K562 (cell line): Measurements from ENCODE around the gene CDH5. TPM values are rescaled to one million over a fixed set of nuclear protein-coding genes. Genes with fewer than 3 reads are reported as not detected.

Source experiments
- ATAC-seq: fragments of 200-7000 bp; cut with Tn5 transposase; 3 replicates; pipeline ENCODE4 v1.9.1; 2020; ENCODE audit warnings: moderate library complexity
- BruUV-seq: library from RNA; stranded (reverse); fragments of 400-500 nt; replicated peaks from 2 replicates; lab custom pipeline; 2021; lab: Mats Ljungman, UMichigan
- CTCF ChIA-PET: fragments of 300-600 bp; formaldehyde crosslinking; extraction: SDS; loops from one replicate; lab custom pipeline; 2021; ENCODE audit warnings: low intra/inter-chr PET ratio; lab: Yijun Ruan, JAX
- POLR2A ChIA-PET: fragments of 300-600, 350-650 bp; sonication (Branson Sonifier 250); formaldehyde crosslinking; extraction: SDS; loops from one replicate; lab custom pipeline; 2021; ENCODE audit warnings: antibody characterized with exemption, inconsistent platforms; lab: Yijun Ruan, JAX
- DNase-seq, 4 experiments: peaks; one replicate each; pipeline versions ENCODE4 v3.0.0 to v3.0.0-alpha.2; 2011 to 2018; ENCODE audit warnings: low spot score in 3 of 4, mixed read lengths in 3 of 4; ENCODE audit errors: extremely low read depth in 1 of 4
- FAIRE-seq: peaks from 2 replicates; lab custom pipeline; 2011; peaks lifted over from hg19 to GRCh38; lab: Jason Lieb, UNC
- H2AFZ ChIP-seq: 2 replicates; pipeline ENCODE4 v1.6.0; 2011; ENCODE audit warnings: low read depth, low read length, control low read depth, inconsistent platforms
- H3K27ac ChIP-seq: fragments of 200-600 bp; 3 replicates; pipeline ENCODE4 v1.8.0; 2011; ENCODE audit warnings: low read depth, mild to moderate bottlenecking, control low read depth, inconsistent platforms, low read length, moderate library complexity, mixed read lengths; ENCODE audit errors: extremely low read depth
- H3K27me3 ChIP-seq, 2 experiments: fragments of 300-600 bp in 1 of 2; 2 replicates in 1 of 2; 3 replicates in 1 of 2; pipeline versions ENCODE4 v1.6.0 to v1.8.0; 2011; ENCODE audit warnings: inconsistent platforms in 2 of 2, low read length in 2 of 2, mild to moderate bottlenecking in 1 of 2, mixed read lengths in 1 of 2, moderate library complexity in 1 of 2; ENCODE audit not compliant: control insufficient read depth in 2 of 2, insufficient read depth in 2 of 2
- H3K36me3 ChIP-seq: fragments of 300-600 bp; 3 replicates; pipeline ENCODE4 v1.8.0; 2011; ENCODE audit warnings: mild to moderate bottlenecking, low read length, inconsistent platforms; ENCODE audit not compliant: control insufficient read depth, insufficient read depth
- H3K4me1 ChIP-seq, 2 experiments: fragments of 200-600 bp in 1 of 2; replicated peaks in 1 of 2; 2 replicates in 1 of 2; 3 replicates in 1 of 2; pipeline versions ENCODE4 v1.5.1 to v1.8.0; 2011; ENCODE audit warnings: inconsistent platforms in 2 of 2, low read length in 2 of 2, mild to moderate bottlenecking in 1 of 2, mixed read lengths in 1 of 2, moderate library complexity in 1 of 2; ENCODE audit not compliant: control insufficient read depth in 2 of 2, insufficient read depth in 2 of 2
- H3K4me2 ChIP-seq: 2 replicates; pipeline ENCODE4 v1.6.1; 2011; ENCODE audit warnings: low read length, control low read depth, inconsistent platforms, mixed read lengths; ENCODE audit not compliant: insufficient read depth
- H3K4me3 ChIP-seq: fragments of 200-600 bp; sonication (generic), shearing (Covaris generic); 2 replicates; pipeline ENCODE4 v1.5.1; 2016; ENCODE audit warnings: control low read depth, inconsistent platforms
- H3K79me2 ChIP-seq: fragments of 200-600 bp; 3 replicates; pipeline ENCODE4 v1.8.0; 2011; ENCODE audit warnings: low read length, inconsistent platforms; ENCODE audit not compliant: control insufficient read depth, insufficient read depth
- H3K9ac ChIP-seq, 2 experiments: 2 replicates each; pipeline versions ENCODE4 v1.6.0 to v1.6.1; 2011; ENCODE audit warnings: low read depth in 2 of 2, low read length in 2 of 2, control low read depth in 1 of 2, inconsistent platforms in 1 of 2, mild to moderate bottlenecking in 1 of 2, mixed read lengths in 1 of 2; ENCODE audit not compliant: insufficient read depth in 1 of 2
- H3K9me1 ChIP-seq: one replicate; pipeline ENCODE4 v1.6.0; 2011; ENCODE audit warnings: inconsistent platforms, mild to moderate bottlenecking, low read length, moderate library complexity; ENCODE audit not compliant: control insufficient read depth, insufficient read depth
- H3K9me3 ChIP-seq: replicated peaks from 2 replicates; pipeline ENCODE4 v1.5.1; 2011; ENCODE audit warnings: low read depth, low read length, inconsistent platforms; ENCODE audit not compliant: control insufficient read depth, insufficient read depth
- H4K20me1 ChIP-seq: replicated peaks from 2 replicates; pipeline ENCODE4 v1.6.1; 2011; ENCODE audit warnings: low read length, inconsistent platforms, mixed read lengths; ENCODE audit not compliant: control insufficient read depth, insufficient read depth
- CBFA2T3 ChIP-seq: fragments of 450-650 bp; IDR thresholded peaks from 2 replicates; pipeline ENCODE4 v1.6.1; 2017
- NR2C1 ChIP-seq, 2 experiments: fragments of 450-650 bp; IDR thresholded peaks; 2 replicates each; pipeline ENCODE4 v1.6.1; 2017; ENCODE audit warnings: mild to moderate bottlenecking in 2 of 2, antibody characterized with exemption in 1 of 2, inconsistent platforms in 1 of 2, missing compliant biosample characterization in 1 of 2, missing genetic modification characterization in 1 of 2
- TAL1 ChIP-seq: fragments of 450-650 bp; IDR thresholded peaks from 2 replicates; pipeline ENCODE4 v1.6.1; 2016; ENCODE audit warnings: mild to moderate bottlenecking
- ZNF707 ChIP-seq: fragments of 250-450 bp; sonication (Bioruptor Pico); conservative IDR thresholded peaks from 2 replicates; pipeline ENCODE4 v1.8.0; 2022; ENCODE audit warnings: inconsistent platforms, mild to moderate bottlenecking, moderate library complexity
- WGBS: fragments of 100-300 bp; shearing (Covaris generic); methylation state at CpG from one replicate; pipeline ENCODE4 v1.1.6; 2016; ENCODE audit warnings: low coverage, mixed read lengths; ENCODE audit not compliant: insufficient coverage; ENCODE audit errors: missing lambda C conversion rate; 5-methylcytosine and 5-hydroxymethylcytosine counted together
- in situ Hi-C: fragments of 300-500 bp; cut with MboI; formaldehyde crosslinking; loops from 4 replicates; pipeline ENCODE4 v1.15.0; 2018; ENCODE audit warnings: inconsistent platforms, mixed read lengths
- intact Hi-C: fragments of 100-400 bp; cut with micrococcal nuclease; formaldehyde crosslinking; loops from 2 replicates; pipeline ENCODE4 v1.14.2; 2022
- polyA plus RNA-seq, 8 experiments: library from polyadenylated mRNA; depleted of rRNA in 4 of 8; stranded (reverse) in 5 of 8; unstranded in 3 of 8; fragments of >200 nt; fragmentation: Nextera tagmentation in 2 of 8; fragmentation: Illumina TruSeq in 1 of 8; extraction: Ambion mirVana in 2 of 8; extraction: Trizol in 1 of 8; gene quantifications; 2 replicates each; pipeline versions ENCODE4 v1.2.1 to v1.2.3, GENCODE V29; 2011 to 2014; ENCODE audit warnings: inconsistent platforms in 1 of 8, missing spikeins in 1 of 8
- total RNA-seq, 7 experiments: library from RNA; depleted of rRNA in 6 of 7; stranded (reverse); fragments of >200 nt in 6 of 7; fragmentation: Illumina TruSeq in 2 of 7; extraction: Trizol in 2 of 7; gene quantifications; 2 replicates each; pipeline versions ENCODE4 v1.2.1 to v1.2.3, GENCODE V29; 2011 to 2021; ENCODE audit warnings: low replicate concordance in 1 of 7

The CDH5 gene
- total and polyA plus RNA-seq, 9 of the 15 experiments (the other 6 are each of a cell fraction or from before 2014, with no cell fraction given), result not detected

GRCh38 chr16:66370786-66371684, 4.5 kb downstream of the CDH5 start:
- no peak overlapping the region for H3K27ac ChIP-seq
- BruUV-seq, result no TSS peak

GRCh38 chr16:66372078-66372897, 5.8 kb downstream of the CDH5 start:
- H3K79me2 ChIP-seq, result no peaks in the 10 kb centered on the region
- TF ChIP-seq ZNF707, result no peak
- TF ChIP-seq CBFA2T3, result no peak
- 1% methylated on average over 15 of the region's 15 CpGs for WGBS

More at GRCh38 chr16:66370786-66371684, 4.5 kb downstream of the CDH5 start:
- ATAC-seq, result no peak
- Histone ChIP-seq H3K27me3 (peaks cover 4 to 11% of the 10 kb centered on the region in 2 experiments; a peak in 2 of 5 replicates), H3K36me3 (no peaks in the 10 kb centered on the region), H3K4me2 (no peak overlapping the region), H3K9me3 (no peaks in the 10 kb centered on the region), H3K4me3 (no peak overlapping the region), H3K4me1 (no peaks in the 10 kb centered on the region; a peak in 1 of 5 replicates), H3K79me2 (no peaks in the 10 kb centered on the region), H3K9ac (no peak overlapping the region; a peak in 1 of 4 replicates), H2AFZ (no peak overlapping the region), H3K9me1 (no peaks in the 10 kb centered on the region), H4K20me1 (no peaks in the 10 kb centered on the region)
- no peak for FAIRE-seq
- CTCF ChIA-PET, result no interaction called here
- intact Hi-C loops (no loop called here), in situ Hi-C loops (no loop called here)
- WGBS, result 3% methylated on average over 9 of the region's 9 CpGs
- POLR2A ChIA-PET, result interaction anchor here (1.2 kb wide), 1 partner anchor 19 kb away, joined by 6 read pairs; no protein-coding TSS in a partner anchor
- no peak for DNase-seq
- TF ChIP-seq TAL1 (no peak), NR2C1 (IDR thresholded peaks at IDR 0.05) (no peak), NR2C1 (tag; IDR thresholded peaks at IDR 0.05) (no peak)

More at GRCh38 chr16:66372078-66372897, 5.8 kb downstream of the CDH5 start:
- Histone ChIP-seq H3K27ac (no peak overlapping the region), H3K9me3 (no peaks in the 10 kb centered on the region), H3K27me3 (peaks cover 4 to 11% of the 10 kb centered on the region in 2 experiments; a peak in 2 of 5 replicates), H2AFZ (no peak overlapping the region), H3K4me2 (no peak overlapping the region), H3K4me1 (no peaks in the 10 kb centered on the region; a peak in 1 of 5 replicates), H3K36me3 (no peaks in the 10 kb centered on the region), H3K9ac (no peak overlapping the region), H3K9me1 (no peaks in the 10 kb centered on the region), H3K4me3 (no peak overlapping the region), H4K20me1 (no peaks in the 10 kb centered on the region)
- no TSS peak for BruUV-seq
- ATAC-seq, result no peak
- no peak for DNase-seq
- in situ Hi-C loops (no loop called here), intact Hi-C loops (no loop called here)
- POLR2A ChIA-PET, result interaction anchor here (0.6 kb wide), 1 partner anchor 155 kb away, joined by 4 read pairs; no protein-coding TSS in a partner anchor
- CTCF ChIA-PET, result no interaction called here
- no peak for FAIRE-seq
